ENCODE results near the gene BRME1.

Gene BRME1

DNA sequence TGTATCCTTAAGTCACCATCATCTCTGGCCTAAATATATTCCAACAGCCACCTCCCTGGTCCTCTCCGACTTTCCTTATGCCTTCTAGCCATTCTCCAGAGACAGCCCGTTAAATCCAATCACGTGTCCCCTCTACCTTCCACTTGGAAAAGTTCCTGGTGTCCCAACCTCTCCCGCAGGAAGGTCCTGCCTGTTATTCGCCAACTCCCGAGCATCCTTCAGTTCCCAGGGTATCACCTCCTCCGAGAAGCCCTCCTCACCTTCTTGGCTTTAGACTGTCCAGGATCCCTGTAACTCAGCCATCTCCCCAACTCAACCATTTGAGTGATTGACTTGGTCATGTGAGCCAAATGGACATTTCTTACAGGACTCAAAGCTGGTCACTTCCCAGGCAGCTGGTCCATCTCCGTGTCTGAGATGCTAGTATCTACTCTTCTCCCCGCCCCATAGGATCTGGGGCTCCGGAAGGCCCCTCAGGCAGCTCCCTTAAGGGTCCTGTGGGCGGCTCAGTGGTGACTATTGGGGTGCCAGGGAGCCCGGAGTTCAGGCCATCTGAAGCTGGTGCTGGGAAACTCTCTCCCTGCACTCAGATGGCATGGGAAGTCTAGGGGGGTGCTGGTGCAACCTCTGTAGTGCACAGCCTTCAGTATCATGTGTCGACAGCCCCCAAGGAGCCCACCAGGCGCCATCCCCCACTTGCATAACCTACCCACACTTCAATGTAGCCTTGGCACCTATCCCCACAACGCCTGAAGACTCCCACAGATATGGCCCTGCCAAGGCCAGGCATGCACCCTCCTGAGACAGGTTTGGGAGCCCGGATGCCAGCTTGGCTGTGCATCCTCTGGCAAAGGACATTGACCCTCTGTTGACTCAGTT, 56.9 kb downstream of the BRME1 start:
- ChIA-PET POLR2A (interaction anchor here (1.5 to 1.7 kb wide), 2 partner anchors 54 to 74 kb away, joined by 5 to 8 read pairs; partner anchors contain the start of genes C19orf53 and ZSWIM4), CTCF (no interaction called here)
- DNase-seq (ENCODE audit: extremely low spot score), result no peak
- TF ChIP-seq TARDBP (IDR thresholded peaks at IDR 0.05) (no peak), ZNF384 (IDR thresholded peaks at IDR 0.05) (no peak), SP1 (IDR thresholded peaks at IDR 0.05) (no peak), FOXK2 (IDR thresholded peaks at IDR 0.05) (no peak), ELF4 (IDR thresholded peaks at IDR 0.05) (no peak), NFRKB (IDR thresholded peaks at IDR 0.05) (no peak), LEF1 (IDR thresholded peaks at IDR 0.05; ENCODE audit: borderline replicate concordance) (no peak), FOXA1 (IDR thresholded peaks at IDR 0.05) (no peak)

DNA sequence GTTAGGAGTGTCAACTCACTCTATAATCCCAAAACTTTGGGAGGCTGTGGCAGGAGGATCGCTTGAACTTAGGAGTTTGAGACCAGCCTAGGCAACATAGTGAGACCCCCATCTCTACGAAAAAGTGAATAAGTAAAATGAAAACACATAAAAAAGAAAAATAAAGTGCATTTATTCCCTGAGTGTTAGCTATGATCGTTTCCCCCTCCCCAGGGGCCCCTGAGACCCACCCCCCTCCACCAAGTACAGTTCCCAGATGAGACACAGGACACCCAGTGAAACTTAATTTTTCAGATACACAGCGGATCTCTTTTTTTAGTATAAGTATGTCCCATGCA, 57.6 kb downstream of the BRME1 start:
- ChIA-PET POLR2A (interaction anchor here (2.2 kb wide), 1 partner anchor 14 kb away, joined by 8 read pairs; no protein-coding TSS in a partner anchor), CTCF (no interaction called here)
- no peak for TF ChIP-seq HDGF (IDR thresholded peaks at IDR 0.05; ENCODE audit: borderline replicate concordance)
- no peak for TF ChIP-seq FOXK2 (IDR thresholded peaks at IDR 0.05)
- TF ChIP-seq FOXA1 (IDR thresholded peaks at IDR 0.05), result no peak
- TF ChIP-seq L3MBTL2 (conservative IDR thresholded peaks at IDR 0.05), result no peak
- TF ChIP-seq SP1 (IDR thresholded peaks at IDR 0.05), result no peak
- TF ChIP-seq LEF1 (IDR thresholded peaks at IDR 0.05; ENCODE audit: borderline replicate concordance), result no peak
- TF ChIP-seq TARDBP (IDR thresholded peaks at IDR 0.05), result no peak
- no peak for TF ChIP-seq BHLHE40 (IDR thresholded peaks at IDR 0.05; ENCODE audit: borderline replicate concordance)
- TF ChIP-seq, protein P1, sequence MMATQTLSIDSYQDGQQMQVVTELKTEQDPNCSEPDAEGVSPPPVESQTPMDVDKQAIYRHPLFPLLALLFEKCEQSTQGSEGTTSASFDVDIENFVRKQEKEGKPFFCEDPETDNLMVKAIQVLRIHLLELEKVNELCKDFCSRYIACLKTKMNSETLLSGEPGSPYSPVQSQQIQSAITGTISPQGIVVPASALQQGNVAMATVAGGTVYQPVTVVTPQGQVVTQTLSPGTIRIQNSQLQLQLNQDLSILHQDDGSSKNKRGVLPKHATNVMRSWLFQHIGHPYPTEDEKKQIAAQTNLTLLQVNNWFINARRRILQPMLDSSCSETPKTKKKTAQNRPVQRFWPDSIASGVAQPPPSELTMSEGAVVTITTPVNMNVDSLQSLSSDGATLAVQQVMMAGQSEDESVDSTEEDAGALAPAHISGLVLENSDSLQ (IDR thresholded peaks at IDR 0.05), result no peak
- TF ChIP-seq NFRKB (IDR thresholded peaks at IDR 0.05), result no peak
- DNase-seq (ENCODE audit: extremely low spot score), result no peak

DNA sequence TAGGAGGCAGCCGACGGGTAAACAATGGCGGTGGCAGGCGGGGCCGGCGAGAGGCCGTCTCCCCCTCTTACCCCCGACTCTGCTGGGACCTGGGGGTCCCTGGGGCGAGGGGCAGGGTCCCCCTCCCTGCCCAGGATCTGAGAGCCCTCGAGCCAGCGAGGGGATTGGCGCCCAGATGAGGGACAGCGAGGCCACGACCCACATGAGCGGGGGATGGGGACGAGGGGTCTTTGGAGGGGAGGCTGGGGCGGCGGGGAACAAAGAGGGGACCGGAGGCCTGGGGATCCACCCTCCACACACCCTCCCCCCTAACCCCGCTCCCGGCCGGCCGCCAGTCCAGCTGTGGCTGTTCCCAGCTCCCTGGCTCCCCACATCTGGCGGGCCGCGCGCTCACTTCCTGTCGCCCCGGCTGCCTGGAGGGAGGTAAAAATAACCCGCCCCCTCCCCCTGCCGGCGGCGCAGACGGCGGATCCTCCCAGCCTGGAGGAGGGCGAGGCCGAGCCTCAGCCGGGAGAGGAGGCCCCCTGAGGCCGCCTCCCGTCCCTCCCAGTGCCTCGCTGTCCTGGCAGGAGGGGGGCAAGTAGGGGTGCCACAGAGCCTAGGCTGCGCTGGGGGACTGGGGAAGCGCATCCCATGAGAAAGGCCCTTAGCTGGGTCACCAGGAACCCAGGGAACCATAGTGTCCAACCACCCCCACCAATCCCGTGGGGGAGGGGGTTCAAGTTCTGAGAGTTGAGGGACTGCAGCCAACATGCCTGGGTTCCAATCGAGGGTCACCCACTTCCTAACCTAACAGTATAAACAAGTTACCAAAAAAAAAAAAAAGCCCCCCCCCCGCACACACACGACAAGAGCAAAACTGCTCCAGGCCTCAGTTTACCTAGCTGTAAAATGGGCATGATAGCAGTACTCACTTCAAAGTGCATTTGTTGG, 58.2 kb downstream of the BRME1 start:
- ChIA-PET CTCF (no interaction called here), POLR2A (interaction anchor here (1.0 to 2.2 kb wide), 4 partner anchors 15 to 75 kb away, joined by 3 to 8 read pairs (median 5); partner anchors contain the start of gene ZSWIM4)
- DNase-seq (ENCODE audit: extremely low spot score), result peak; percentile 77
- TF ChIP-seq SP1 (IDR thresholded peaks at IDR 0.05), result no peak
- TF ChIP-seq L3MBTL2 (conservative IDR thresholded peaks at IDR 0.05), result 0 out of 2 replicates have a peak, but pooled peaks have one; percentile 11

DNA sequence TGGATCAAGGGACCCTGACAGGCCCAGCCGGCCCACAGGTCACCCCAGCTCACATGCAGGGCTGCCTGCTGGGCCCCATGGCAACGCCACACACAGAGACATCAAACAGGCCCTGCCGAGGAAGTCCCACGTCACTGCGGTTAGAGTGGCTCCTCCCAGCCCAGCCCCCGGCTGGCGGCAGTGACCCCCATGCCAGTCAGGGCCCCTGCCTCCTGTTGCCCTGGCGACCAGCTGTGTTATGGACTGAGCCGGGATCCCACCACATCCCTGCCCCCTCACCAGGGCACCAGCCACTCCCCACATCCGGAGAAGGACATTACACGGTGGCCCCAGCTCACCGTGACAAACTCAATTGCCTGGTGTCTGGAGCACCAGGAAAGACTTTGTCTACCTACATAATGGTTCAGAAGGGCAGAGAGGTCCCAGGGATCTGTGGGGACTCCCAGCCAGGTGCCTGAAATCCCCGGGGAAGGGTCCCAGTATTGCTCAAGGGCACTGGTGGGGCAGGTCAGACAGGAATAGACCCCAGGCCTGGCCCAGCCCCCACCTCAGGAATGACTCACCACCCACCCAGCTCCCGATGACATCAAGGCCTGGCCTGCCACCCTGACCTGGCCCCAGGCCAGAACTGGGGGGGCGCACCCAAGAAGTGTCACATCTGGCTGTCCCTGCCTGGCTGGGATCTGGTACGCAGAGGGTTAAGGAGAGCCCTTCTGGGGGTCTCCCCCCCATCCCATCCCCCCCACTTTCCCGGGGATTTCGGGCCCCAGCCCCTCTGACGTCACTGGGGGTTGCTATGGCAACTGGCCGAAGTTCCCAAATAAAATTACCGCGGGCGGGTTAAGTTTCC, 59.1 kb downstream of the BRME1 start:
- TF ChIP-seq BHLHE40 (IDR thresholded peaks at IDR 0.05; ENCODE audit: borderline replicate concordance), result no peak
- no peak for TF ChIP-seq HDGF (IDR thresholded peaks at IDR 0.05; ENCODE audit: borderline replicate concordance)
- peak; percentile 77 for DNase-seq (ENCODE audit: extremely low spot score)
- POLR2A ChIA-PET, result interaction anchor here (0.7 to 2.2 kb wide), 11 partner anchors 9 to 295 kb away, joined by 3 to 8 read pairs (median 4); partner anchors contain the start of gene ZSWIM4
- CTCF ChIA-PET, result no interaction called here

DNA sequence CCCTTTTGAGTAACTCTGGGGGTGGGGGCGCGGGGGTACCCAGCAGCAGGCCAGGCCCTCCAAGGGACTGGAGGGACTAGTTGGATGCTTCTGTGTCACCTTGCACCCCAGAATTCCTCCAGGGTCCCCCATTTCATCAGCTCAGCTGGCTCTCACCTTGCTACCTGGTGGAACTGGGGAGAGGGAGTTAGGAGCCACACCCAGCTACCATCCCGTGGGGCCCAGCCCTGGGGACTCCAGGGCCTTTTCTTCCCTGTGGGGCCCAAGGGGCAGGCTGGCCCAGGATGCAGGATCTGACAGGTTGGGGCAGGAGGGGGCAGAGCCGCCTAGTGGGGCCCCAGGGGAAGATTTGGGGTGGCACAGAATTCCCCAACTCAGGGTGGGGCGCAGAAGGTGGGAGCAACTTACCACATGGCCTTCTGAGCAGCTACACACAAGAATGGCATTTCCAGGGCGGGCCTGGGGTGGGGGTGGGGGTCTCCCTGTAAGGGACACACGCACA, 61.7 kb downstream of the BRME1 start:
- DNase-seq (ENCODE audit: extremely low spot score), result no peak
- ChIA-PET CTCF (no interaction called here), POLR2A (no interaction called here)
- TF ChIP-seq CTBP1 (IDR thresholded peaks at IDR 0.05; ENCODE audit: borderline replicate concordance) (no peak), BHLHE40 (IDR thresholded peaks at IDR 0.05; ENCODE audit: borderline replicate concordance) (no peak), L3MBTL2 (conservative IDR thresholded peaks at IDR 0.05) (no peak), ZNF384 (IDR thresholded peaks at IDR 0.05) (no peak), SUZ12 (IDR thresholded peaks at IDR 0.05) (no peak), SP1 (IDR thresholded peaks at IDR 0.05) (no peak), HDGF (IDR thresholded peaks at IDR 0.05; ENCODE audit: borderline replicate concordance) (no peak), FOXM1 (IDR thresholded peaks at IDR 0.05; ENCODE audit: borderline replicate concordance) (no peak), ELF4 (IDR thresholded peaks at IDR 0.05) (no peak)

DNA sequence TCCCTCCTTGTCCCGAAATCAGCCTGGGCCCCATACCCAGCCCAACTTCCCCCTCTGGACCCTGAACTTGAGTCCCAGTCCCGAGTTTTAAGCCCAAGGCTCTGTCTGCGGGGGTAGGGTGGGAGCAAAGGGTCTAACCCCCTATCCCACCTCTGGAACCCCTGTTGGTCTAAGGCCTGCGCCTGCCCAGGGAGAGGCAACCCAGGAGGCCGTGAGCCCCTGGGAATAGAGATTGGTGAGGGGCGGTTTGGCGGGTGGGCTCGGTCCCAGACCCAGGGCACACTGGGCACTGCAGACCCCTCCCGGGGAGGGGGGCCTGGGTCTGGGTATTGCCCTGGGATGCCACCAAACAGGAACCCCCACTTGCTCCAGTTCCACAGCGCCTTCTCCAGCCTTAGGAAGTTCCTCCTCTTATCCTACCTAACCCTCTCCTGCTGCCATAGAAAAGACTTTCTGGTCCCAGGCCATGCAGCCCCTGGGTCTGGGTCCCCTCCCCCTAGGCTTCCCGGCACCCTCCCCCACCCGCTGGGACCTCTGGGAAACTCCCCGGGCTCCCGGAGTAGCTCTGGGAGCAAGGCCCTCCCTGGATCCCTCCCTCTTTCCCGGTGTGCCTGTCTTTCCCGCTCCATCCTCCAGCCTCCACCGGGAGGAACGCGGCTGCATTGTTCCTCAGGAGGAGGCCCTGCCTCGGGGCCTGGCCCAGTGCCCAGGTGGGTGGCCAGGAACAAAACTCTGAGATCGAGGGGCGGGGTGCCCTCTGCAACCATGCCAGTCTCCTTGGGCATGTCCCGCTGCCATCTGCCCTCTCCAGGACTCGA, 62.6 kb downstream of the BRME1 start:
- ChIA-PET CTCF (no interaction called here), POLR2A (no interaction called here)
- no peak for DNase-seq (ENCODE audit: extremely low spot score)

More for the DNA sequence above, 62.6 kb downstream of the BRME1 start:
- TF ChIP-seq L3MBTL2 (conservative IDR thresholded peaks at IDR 0.05) (no peak), NFRKB (IDR thresholded peaks at IDR 0.05) (no peak), CTBP1 (IDR thresholded peaks at IDR 0.05; ENCODE audit: borderline replicate concordance) (no peak), FOXK2 (IDR thresholded peaks at IDR 0.05) (no peak), ZNF384 (IDR thresholded peaks at IDR 0.05) (no peak), TARDBP (IDR thresholded peaks at IDR 0.05) (no peak), FOXA1 (IDR thresholded peaks at IDR 0.05) (no peak)
